Gastrocnemius medialis (tissue), 4 donors: ENCODE results near the gene ZYG11B. TPM values are rescaled to one million over a fixed set of nuclear protein-coding genes. Genes with fewer than 3 reads are reported as not detected.
A peak's percentile ranks its signal among the peaks of the same experiment; 100 is the strongest.

Source experiments
- ATAC-seq, 2 donors: fragments of 150-250 bp; one replicate each; pipeline ENCODE4 v1.9.1; 2016
- DNase-seq, 2 donors: peaks; one replicate each; pipeline ENCODE4 v3.0.0-alpha.2; 2019
- H3K27ac ChIP-seq, 4 donors: fragments of 200-600 bp; sonication (generic); 1 replicate in 1 of 4; 2 replicates in 3 of 4; pipeline ENCODE4 v1.5.1; 2016 to 2018; ENCODE audit warnings: mild to moderate bottlenecking in 2 of 4, moderate library complexity in 1 of 4
- H3K27me3 ChIP-seq, 3 donors: fragments of 200-600 bp; sonication (generic) in 2 of 3; 1 replicate in 1 of 3; 2 replicates in 2 of 3; pipeline versions ENCODE4 v1.5.1 to v1.6.0; 2016 to 2019; ENCODE audit warnings: mild to moderate bottlenecking in 1 of 3, moderate library complexity in 1 of 3
- H3K36me3 ChIP-seq, 2 donors: fragments of 200-600 bp; sonication (generic) in 1 of 2; one replicate each; pipeline ENCODE4 v1.5.1; 2017 to 2018
- H3K4me1 ChIP-seq, 2 donors: fragments of 200-600 bp; sonication (generic) in 1 of 2; one replicate each; pipeline ENCODE4 v1.5.1; 2016 to 2017; ENCODE audit warnings: mild to moderate bottlenecking in 2 of 2
- H3K4me3 ChIP-seq, 4 donors: fragments of 200-600 bp; sonication (generic) in 3 of 4; 1 replicate in 1 of 4; 2 replicates in 3 of 4; pipeline ENCODE4 v1.5.1; 2016 to 2019; ENCODE audit warnings: mild to moderate bottlenecking in 2 of 4
- H3K9me3 ChIP-seq, 3 donors: fragments of 200-600 bp; sonication (generic) in 2 of 3; 1 replicate in 1 of 3; 2 replicates in 2 of 3; pipeline ENCODE4 v1.5.1; 2016 to 2019
- POLR2A ChIP-seq, 2 donors: fragments of 450-650 bp; IDR thresholded peaks; one replicate each; pipeline ENCODE4 v1.6.1; 2017; ENCODE audit warnings: antibody characterized with exemption in 2 of 2, mild to moderate bottlenecking in 2 of 2, moderate library complexity in 2 of 2
- in situ Hi-C, 4 donors: fragments of 200-750 bp; cut with MboI; loops; one replicate each; pipeline versions ENCODE4 v1.15.0 to v1.8.0; 2017; ENCODE audit warnings: low sequenced_read_pairs in 4 of 4
- intact Hi-C: fragments of 100-400 bp; cut with DNase I; formaldehyde crosslinking; loops from one replicate; pipeline ENCODE4 v1.15.1; 2023; ENCODE audit warnings: low total_unique reads
- total RNA-seq, 4 donors: library from RNA; depleted of rRNA; stranded (reverse); fragments of >200 nt; gene quantifications; one replicate each; pipeline versions ENCODE4 v1.1.0 to v1.2.3, GENCODE V29; 2016
- TF ChIP-seq, protein P1 (sequence below), 5 experiments: fragments of 450-650 bp in 3 of 5; fragments of 200-600 bp in 2 of 5; sonication (generic) in 2 of 5; IDR thresholded peaks in 4 of 5; conservative IDR thresholded peaks in 1 of 5; 1 replicate in 4 of 5; 2 replicates in 1 of 5; pipeline ENCODE4 v1.5.1; 2016 to 2019; ENCODE audit warnings: antibody characterized with exemption in 5 of 5, mild to moderate bottlenecking in 3 of 5, moderate library complexity in 3 of 5

ZYG11B gene
- total RNA-seq, 4 donors from 2014 or later: 136 to 248 (median 194) TPM

DNA sequence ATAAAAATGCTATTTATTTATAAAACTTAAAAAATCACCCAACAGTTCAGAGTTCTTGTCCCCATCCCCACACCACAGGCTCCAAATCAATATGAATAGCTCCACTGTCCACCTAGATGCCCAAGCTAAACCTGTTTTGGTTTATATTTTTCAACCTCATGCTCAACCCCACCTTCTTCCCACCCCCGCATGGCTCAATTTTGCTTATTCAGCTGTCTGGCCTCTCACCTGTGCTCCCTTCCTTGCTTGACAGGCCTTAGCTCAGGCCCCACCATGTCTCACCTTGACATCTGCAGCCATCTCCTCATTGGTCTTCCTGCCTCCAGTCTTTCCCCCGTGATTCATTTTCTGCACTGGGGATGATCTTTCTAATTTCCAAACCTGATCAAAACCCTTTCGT lies 45.9 kb upstream of the ZYG11B start:
- peak overlapping the region in 3 of 4 donors; percentile 12 to 90 (median 87) for H3K27ac ChIP-seq
- in situ Hi-C loops: loop anchor here (25.0 kb wide), 3 partner anchors 243 to 543 kb away; partner anchors contain the start of genes ORC1 (in 3 of the 4), PRPF38A (in 3 of the 4) and ZFYVE9 (in 2 of the 4)
- TF ChIP-seq, protein P1, sequence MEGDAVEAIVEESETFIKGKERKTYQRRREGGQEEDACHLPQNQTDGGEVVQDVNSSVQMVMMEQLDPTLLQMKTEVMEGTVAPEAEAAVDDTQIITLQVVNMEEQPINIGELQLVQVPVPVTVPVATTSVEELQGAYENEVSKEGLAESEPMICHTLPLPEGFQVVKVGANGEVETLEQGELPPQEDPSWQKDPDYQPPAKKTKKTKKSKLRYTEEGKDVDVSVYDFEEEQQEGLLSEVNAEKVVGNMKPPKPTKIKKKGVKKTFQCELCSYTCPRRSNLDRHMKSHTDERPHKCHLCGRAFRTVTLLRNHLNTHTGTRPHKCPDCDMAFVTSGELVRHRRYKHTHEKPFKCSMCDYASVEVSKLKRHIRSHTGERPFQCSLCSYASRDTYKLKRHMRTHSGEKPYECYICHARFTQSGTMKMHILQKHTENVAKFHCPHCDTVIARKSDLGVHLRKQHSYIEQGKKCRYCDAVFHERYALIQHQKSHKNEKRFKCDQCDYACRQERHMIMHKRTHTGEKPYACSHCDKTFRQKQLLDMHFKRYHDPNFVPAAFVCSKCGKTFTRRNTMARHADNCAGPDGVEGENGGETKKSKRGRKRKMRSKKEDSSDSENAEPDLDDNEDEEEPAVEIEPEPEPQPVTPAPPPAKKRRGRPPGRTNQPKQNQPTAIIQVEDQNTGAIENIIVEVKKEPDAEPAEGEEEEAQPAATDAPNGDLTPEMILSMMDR (IDR thresholded peaks at IDR 0.05 in 4 of 5, conservative IDR thresholded peaks at IDR 0.05 in 1 of 5): no peak
- TF ChIP-seq POLR2A (IDR thresholded peaks at IDR 0.05): no peak
- intact Hi-C loops: loop anchor here (10.0 kb wide), 1 partner anchor 196 kb away; no protein-coding TSS in a partner anchor
- H3K36me3 ChIP-seq: no peaks in the 10 kb centered on the region
- DNase-seq: no peak
- no peaks in the 10 kb centered on the region for H3K27me3 ChIP-seq
- H3K4me3 ChIP-seq: no peak overlapping the region
- H3K9me3 ChIP-seq: no peaks in the 10 kb centered on the region
- H3K4me1 ChIP-seq: peaks cover 32 to 33% of the 10 kb centered on the region in 2 donors
- ATAC-seq: no peak

DNA sequence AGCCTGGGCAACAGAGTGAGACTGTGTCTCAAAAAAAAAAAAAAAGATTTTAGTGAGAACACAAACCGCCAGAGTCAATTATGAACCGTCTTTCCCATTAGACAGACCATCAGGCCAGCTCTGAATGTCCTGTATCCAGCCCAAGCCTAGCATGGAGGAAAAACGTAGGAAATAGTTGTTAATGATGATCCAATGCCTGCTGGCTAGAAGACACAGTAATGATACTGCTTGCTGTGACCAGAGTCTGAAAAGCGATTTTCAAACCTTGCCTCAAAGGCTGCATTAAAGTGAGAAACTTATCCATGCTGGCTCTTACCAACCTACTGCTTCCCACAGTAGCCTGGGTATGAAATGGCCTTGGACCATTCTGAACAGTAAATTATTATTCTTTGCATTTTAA lies 45.1 kb upstream of the ZYG11B start:
- no peaks in the 10 kb centered on the region for H3K9me3 ChIP-seq
- intact Hi-C loops: loop anchor here (10.0 kb wide), 1 partner anchor 196 kb away; no protein-coding TSS in a partner anchor
- TF ChIP-seq, protein P1 (IDR thresholded peaks at IDR 0.05 in 4 of 5, conservative IDR thresholded peaks at IDR 0.05 in 1 of 5): no peak
- no peak for TF ChIP-seq POLR2A (IDR thresholded peaks at IDR 0.05)
- no peaks in the 10 kb centered on the region for H3K27me3 ChIP-seq
- ATAC-seq (no peak), DNase-seq (no peak)
- peaks cover 26 to 34% of the 10 kb centered on the region in 2 donors for H3K4me1 ChIP-seq
- H3K36me3 ChIP-seq: no peaks in the 10 kb centered on the region
- in situ Hi-C loops: loop anchor here (25.0 kb wide), 3 partner anchors 244 to 544 kb away; partner anchors contain the start of genes ORC1 (in 3 of the 4), PRPF38A (in 3 of the 4) and ZFYVE9 (in 2 of the 4)
- peak overlapping the region in 2 of 4 donors; percentile 19 to 87 for H3K27ac ChIP-seq
- H3K4me3 ChIP-seq: no peak overlapping the region

- intact Hi-C loops: loop anchor here (10.0 kb wide), 1 partner anchor 199 kb away; no protein-coding TSS in a partner anchor
- no peak for ATAC-seq
- DNase-seq: no peak
- H3K27me3 ChIP-seq: no peaks in the 10 kb centered on the region
- TF ChIP-seq, protein P1 (IDR thresholded peaks at IDR 0.05 in 4 of 5, conservative IDR thresholded peaks at IDR 0.05 in 1 of 5): no peak
- TF ChIP-seq POLR2A (IDR thresholded peaks at IDR 0.05): no peak
- no peaks in the 10 kb centered on the region for H3K9me3 ChIP-seq
- no peak overlapping the region for H3K27ac ChIP-seq
- peaks cover 15 to 16% of the 10 kb centered on the region in 2 donors for H3K4me1 ChIP-seq
- peaks cover 0 to 17% of the 10 kb centered on the region in 2 donors for H3K36me3 ChIP-seq
- H3K4me3 ChIP-seq: no peak overlapping the region
- in situ Hi-C loops: loop anchor here (25.0 kb wide), 3 partner anchors 246 to 546 kb away; partner anchors contain the start of genes ORC1 (in 3 of the 4), PRPF38A (in 3 of the 4) and ZFYVE9 (in 2 of the 4)
These were observed 42.8 kb upstream of the ZYG11B start for GRCh38 chr1:52683367-52683940.

DNA sequence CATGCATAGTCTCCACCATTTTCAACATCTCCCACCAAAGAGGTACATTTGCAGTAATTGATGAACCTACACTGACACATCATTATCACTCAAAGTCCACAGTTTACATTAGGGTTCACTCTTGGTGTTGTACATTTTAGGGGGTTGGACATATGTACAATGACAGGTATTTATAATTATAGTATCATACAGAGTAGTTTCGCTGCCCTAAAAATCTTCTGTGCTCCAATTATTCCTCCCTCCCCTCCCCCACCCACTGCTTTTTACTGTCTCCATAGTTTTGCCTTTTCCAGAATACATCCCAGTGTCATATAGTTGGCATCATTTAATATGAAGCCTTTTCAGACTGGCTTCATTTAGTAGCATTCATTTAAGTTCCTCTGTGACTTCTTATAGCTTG lies 41.7 kb upstream of the ZYG11B start:
- H3K9me3 ChIP-seq: no peaks in the 10 kb centered on the region
- ATAC-seq: no peak
- intact Hi-C loops: loop anchor here (10.0 kb wide), 1 partner anchor 200 kb away; no protein-coding TSS in a partner anchor
- no peak for DNase-seq
- peaks cover 0 to 27% of the 10 kb centered on the region in 2 donors for H3K36me3 ChIP-seq
- H3K27ac ChIP-seq: peak overlapping the region in 3 of 4 donors; percentile 3 to 46 (median 3)
- H3K27me3 ChIP-seq: no peaks in the 10 kb centered on the region
- peaks cover 5 to 7% of the 10 kb centered on the region in 2 donors for H3K4me1 ChIP-seq
- in situ Hi-C loops: loop anchor here (25.0 kb wide), 3 partner anchors 247 to 547 kb away; partner anchors contain the start of genes ORC1 (in 3 of the 4), PRPF38A (in 3 of the 4) and ZFYVE9 (in 2 of the 4)
- TF ChIP-seq, protein P1 (IDR thresholded peaks at IDR 0.05 in 4 of 5, conservative IDR thresholded peaks at IDR 0.05 in 1 of 5): no peak
- TF ChIP-seq POLR2A (IDR thresholded peaks at IDR 0.05): no peak
- no peak overlapping the region for H3K4me3 ChIP-seq
